ENCODE measurements around the gene SERPINA3. TPM values are rescaled to one million over a fixed set of nuclear protein-coding genes. Genes with fewer than 3 reads are reported as not detected.
"Not testable (repeated sequence)": the region's sequence is repeated elsewhere in the genome, so short reads cannot be mapped to it uniquely, and the experiment has no call there.

Gene SERPINA3
- total and polyA plus RNA-seq, 2 of the 8 experiments (the other 6 are each of a cell fraction or from before 2014, with no cell fraction given), result not detected

GRCh38 chr14:94637814-94638213 is 25.6 kb downstream of the SERPINA3 start:
- not testable (repeated sequence) for H4K91ac ChIP-seq (replicated peaks; ENCODE audit: insufficient read length, low read length); H4K5ac ChIP-seq (ENCODE audit: insufficient read length, low read depth, low read length); H3K4me1 ChIP-seq (replicated peaks in 1 of 4; ENCODE audit: control insufficient read depth in 3 of 4, insufficient read depth in 4 of 4, low read length in 3 of 4); FAIRE-seq; H3K27me3 ChIP-seq (replicated peaks in 1 of 4; ENCODE audit: control insufficient read depth in 3 of 4, extremely low read depth in 1 of 4, insufficient read depth in 3 of 4, low read length in 3 of 4); H3K18ac ChIP-seq (ENCODE audit: extremely low read depth, low read length); H3K9ac ChIP-seq (replicated peaks in 1 of 4; ENCODE audit: extremely low read depth in 1 of 4, low read depth in 3 of 4, low read length in 3 of 4); H3K9me3 ChIP-seq (ENCODE audit: insufficient read depth in 2 of 2, low read depth in 1 of 2, low read length in 1 of 2); H3K27ac ChIP-seq (ENCODE audit: low read depth, low read length); H3K4me3 ChIP-seq (ENCODE audit: extremely low read depth in 1 of 4, insufficient read depth in 2 of 4, low read depth in 3 of 4, low read length in 4 of 4); H4K20me1 ChIP-seq (replicated peaks in 1 of 2; ENCODE audit: control insufficient read depth in 1 of 2, insufficient read depth in 2 of 2, low read length in 2 of 2); H3K56ac ChIP-seq (replicated peaks; ENCODE audit: insufficient read length, low read depth, low read length); H2AK5ac ChIP-seq (ENCODE audit: low read depth, low read length); H2BK20ac ChIP-seq (ENCODE audit: low read length); H3K23ac ChIP-seq (ENCODE audit: insufficient read length); H3K79me2 ChIP-seq (ENCODE audit: control insufficient read depth in 1 of 2, insufficient read depth in 2 of 2, low read length in 2 of 2); H3K4ac ChIP-seq (replicated peaks; ENCODE audit: insufficient read length, low read depth, low read length); H2BK12ac ChIP-seq (ENCODE audit: low read depth, low read length); H2BK5ac ChIP-seq (ENCODE audit: low read depth, low read length); H3K23me2 ChIP-seq (ENCODE audit: low read depth, low read length); H2BK120ac ChIP-seq (replicated peaks; ENCODE audit: low read depth, low read length); H4K8ac ChIP-seq (ENCODE audit: extremely low read depth, insufficient read depth, low read length); DNase-seq (ENCODE audit: low read depth in 1 of 2, low spot score in 2 of 2); H3K79me1 ChIP-seq (ENCODE audit: low read depth, low read length); H3K14ac ChIP-seq (ENCODE audit: insufficient read length); H3K36me3 ChIP-seq (ENCODE audit: control insufficient read depth in 2 of 4, insufficient read depth in 4 of 4, low read length in 3 of 4); H2AFZ ChIP-seq (ENCODE audit: low read length); H3K4me2 ChIP-seq (ENCODE audit: insufficient read depth in 1 of 2, low read depth in 2 of 2, low read length in 2 of 2); H2BK15ac ChIP-seq (ENCODE audit: low read length)
- POLR2A ChIA-PET (ENCODE audit: partially characterized antibody), result interaction anchor here (0.6 kb wide), 1 partner anchor 296 kb away, joined by 3 read pairs; no protein-coding TSS in a partner anchor
- CTCF ChIA-PET (ENCODE audit: partially characterized antibody), result interaction anchor here (0.9 to 3.1 kb wide), 7 partner anchors 9 to 204 kb away, joined by 3 to 8 read pairs (median 4); no protein-coding TSS in a partner anchor
- 86% methylated on average over 7 of the region's 8 CpGs; no CpG with 5 or more reads in 1 of the 2 experiments for whole genome bisulfite sequencing, 2 experiments (ENCODE audit: extremely low coverage in 1 of 2, insufficient coverage in 1 of 2, insufficient read length in 1 of 2, insufficient replicate concordance in 2 of 2, low coverage in 1 of 2, low lambda C conversion rate in 2 of 2, missing lambda C conversion rate in 1 of 2)
